ENCODE measurements around the gene GP9. TPM values are rescaled to one million over a fixed set of nuclear protein-coding genes. Genes with fewer than 3 reads are reported as not detected.

Gene GP9
- total RNA-seq, 6 experiments from 2014 or later, result not detected

DNA sequence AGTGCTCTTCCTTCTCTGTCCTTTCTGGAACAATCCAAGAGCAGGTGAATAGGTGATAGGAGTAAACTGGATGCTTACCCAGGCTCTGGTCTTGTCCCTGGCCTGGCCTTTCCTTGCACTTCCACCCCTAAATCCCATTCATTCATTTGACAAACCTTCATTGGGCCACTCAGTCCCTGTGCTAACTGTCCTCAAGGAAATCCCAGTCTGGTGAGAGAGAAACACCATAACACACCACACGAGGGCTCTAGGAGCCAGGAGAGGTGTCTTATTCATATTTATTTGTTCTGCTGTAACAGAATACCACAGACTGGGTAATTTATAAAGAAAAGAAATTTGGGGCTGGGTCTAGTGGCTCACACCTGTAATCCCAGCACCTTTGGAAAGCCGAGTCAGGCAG lies 36.7 kb upstream of the GP9 start:
- Mint-ChIP-seq H3K4me3 (no peak overlapping the region), H3K9me3 (no peaks in the 10 kb centered on the region), H3K27me3 (ENCODE audit: insufficient read depth) (peaks cover 54% of the 10 kb centered on the region), H3K4me1 (ENCODE audit: low read depth) (peaks cover 22% of the 10 kb centered on the region), H3K36me3 (ENCODE audit: low read depth) (no peaks in the 10 kb centered on the region), H3K27ac (no peak overlapping the region)
- peak; percentile 36 for DNase-seq
- TF ChIP-seq, protein P1, sequence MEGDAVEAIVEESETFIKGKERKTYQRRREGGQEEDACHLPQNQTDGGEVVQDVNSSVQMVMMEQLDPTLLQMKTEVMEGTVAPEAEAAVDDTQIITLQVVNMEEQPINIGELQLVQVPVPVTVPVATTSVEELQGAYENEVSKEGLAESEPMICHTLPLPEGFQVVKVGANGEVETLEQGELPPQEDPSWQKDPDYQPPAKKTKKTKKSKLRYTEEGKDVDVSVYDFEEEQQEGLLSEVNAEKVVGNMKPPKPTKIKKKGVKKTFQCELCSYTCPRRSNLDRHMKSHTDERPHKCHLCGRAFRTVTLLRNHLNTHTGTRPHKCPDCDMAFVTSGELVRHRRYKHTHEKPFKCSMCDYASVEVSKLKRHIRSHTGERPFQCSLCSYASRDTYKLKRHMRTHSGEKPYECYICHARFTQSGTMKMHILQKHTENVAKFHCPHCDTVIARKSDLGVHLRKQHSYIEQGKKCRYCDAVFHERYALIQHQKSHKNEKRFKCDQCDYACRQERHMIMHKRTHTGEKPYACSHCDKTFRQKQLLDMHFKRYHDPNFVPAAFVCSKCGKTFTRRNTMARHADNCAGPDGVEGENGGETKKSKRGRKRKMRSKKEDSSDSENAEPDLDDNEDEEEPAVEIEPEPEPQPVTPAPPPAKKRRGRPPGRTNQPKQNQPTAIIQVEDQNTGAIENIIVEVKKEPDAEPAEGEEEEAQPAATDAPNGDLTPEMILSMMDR (IDR thresholded peaks at IDR 0.05), result peak; percentile 48

- Mint-ChIP-seq H3K9me3 (no peaks in the 10 kb centered on the region; the same call in 1 of the 2 replicates), H3K27ac (no peak overlapping the region), H3K4me1 (ENCODE audit: low read depth) (peaks cover 22% of the 10 kb centered on the region), H3K27me3 (ENCODE audit: insufficient read depth) (peaks cover 55% of the 10 kb centered on the region), H3K4me3 (peak overlapping the region; percentile 7; the same call in 1 of the 2 replicates), H3K36me3 (ENCODE audit: low read depth) (no peaks in the 10 kb centered on the region)
- DNase-seq, result no peak
- TF ChIP-seq, protein P1 (IDR thresholded peaks at IDR 0.05), result no peak
Observed at GRCh38 chr3:129025108-129025507, 35.5 kb upstream of the GP9 start.

GRCh38 chr3:129025691-129026435 lies 34.7 kb upstream of the GP9 start:
- Mint-ChIP-seq H3K27me3 (ENCODE audit: insufficient read depth) (peaks cover 54% of the 10 kb centered on the region), H3K4me3 (no peak overlapping the region), H3K36me3 (ENCODE audit: low read depth) (no peaks in the 10 kb centered on the region)

GRCh38 chr3:129026728-129027543 lies 33.6 kb upstream of the GP9 start:
- no peak for DNase-seq
- Mint-ChIP-seq H3K36me3 (ENCODE audit: low read depth) (no peaks in the 10 kb centered on the region), H3K27me3 (ENCODE audit: insufficient read depth) (peaks cover 45% of the 10 kb centered on the region), H3K4me1 (ENCODE audit: low read depth) (peaks cover 15% of the 10 kb centered on the region), H3K9me3 (no peaks in the 10 kb centered on the region; the same call in 1 of the 2 replicates), H3K27ac (no peak overlapping the region), H3K4me3 (no peak overlapping the region)
- TF ChIP-seq, protein P1 (IDR thresholded peaks at IDR 0.05), result peak; percentile 43

More at GRCh38 chr3:129025691-129026435, 34.7 kb upstream of the GP9 start:
- H3K4me1 Mint-ChIP-seq (ENCODE audit: low read depth), result peaks cover 21% of the 10 kb centered on the region
- H3K9me3 Mint-ChIP-seq, result no peaks in the 10 kb centered on the region; the same call in 1 of the 2 replicates
- peak; percentile 7 for DNase-seq
- no peak overlapping the region for H3K27ac Mint-ChIP-seq
- TF ChIP-seq, protein P1 (IDR thresholded peaks at IDR 0.05), result no peak

DNA sequence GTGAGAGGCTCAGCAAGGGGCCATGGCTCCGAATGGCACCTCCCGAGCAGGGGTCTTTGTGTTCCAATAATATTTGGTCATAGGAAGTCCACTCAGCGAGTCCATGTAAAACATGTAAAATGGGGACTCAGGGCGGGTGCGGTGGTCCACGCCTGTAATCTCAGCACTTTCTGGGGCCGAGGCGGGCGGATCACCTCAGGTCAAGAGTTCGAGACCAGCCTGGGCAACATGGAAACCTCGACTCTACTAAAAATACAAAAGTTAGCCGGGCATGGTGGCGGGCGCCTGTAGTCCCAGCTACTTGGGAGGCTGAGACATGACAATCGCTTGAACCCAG lies 33.1 kb upstream of the GP9 start:
- Mint-ChIP-seq H3K4me1 (ENCODE audit: low read depth) (peaks cover 15% of the 10 kb centered on the region), H3K36me3 (ENCODE audit: low read depth) (no peaks in the 10 kb centered on the region), H3K4me3 (no peak overlapping the region), H3K9me3 (no peaks in the 10 kb centered on the region; the same call in 1 of the 2 replicates), H3K27me3 (ENCODE audit: insufficient read depth) (peaks cover 41% of the 10 kb centered on the region), H3K27ac (no peak overlapping the region)
- no peak for DNase-seq
- TF ChIP-seq, protein P1 (IDR thresholded peaks at IDR 0.05), result no peak
